Fibroblast of the conjunctiva (primary cell): ENCODE measurements around the gene WNT3A.
A peak's percentile ranks its signal among the peaks of the same experiment; 100 is the strongest.

Experiments used
- DNase-seq: peaks from one replicate; pipeline ENCODE4 v3.0.0-alpha.2; 2010; ENCODE audit warnings: low read depth

The WNT3A gene

GRCh38 chr1:227999056-227999930 is 7.5 kb upstream of the WNT3A start:
- DNase-seq = peak; percentile 21

GRCh38 chr1:228000416-228000815 is 6.4 kb upstream of the WNT3A start:
- no peak for DNase-seq

- DNase-seq = no peak
These were observed 5.8 kb upstream of the WNT3A start for GRCh38 chr1:228000836-228001563.

GRCh38 chr1:228001738-228002535 is 4.9 kb upstream of the WNT3A start:
- no peak for DNase-seq

- DNase-seq = no peak
These were observed 4.0 kb upstream of the WNT3A start for GRCh38 chr1:228002792-228003191.

- no peak for DNase-seq
These were observed 3.1 kb upstream of the WNT3A start for GRCh38 chr1:228003461-228004330.

- DNase-seq = no peak
These were observed 2.4 kb upstream of the WNT3A start for GRCh38 chr1:228004331-228004855.

GRCh38 chr1:228004856-228005462 is 1.8 kb upstream of the WNT3A start:
- DNase-seq = no peak

GRCh38 chr1:228005511-228006033 is 1.2 kb upstream of the WNT3A start:
- no peak for DNase-seq

GRCh38 chr1:228006034-228006785 is 588 bp upstream of the WNT3A start:
- DNase-seq = no peak

- DNase-seq = no peak
These were observed 427 bp downstream of the WNT3A start for GRCh38 chr1:228007049-228007800.

- no peak for DNase-seq
These were observed 1.1 kb downstream of the WNT3A start for GRCh38 chr1:228007801-228008341.

- DNase-seq = no peak
These were observed 1.8 kb downstream of the WNT3A start for GRCh38 chr1:228008391-228009115.

- DNase-seq = no peak
These were observed 2.5 kb downstream of the WNT3A start for GRCh38 chr1:228009116-228009827.

- no peak for DNase-seq
These were observed 3.3 kb downstream of the WNT3A start for GRCh38 chr1:228009828-228010775.

- DNase-seq = no peak
These were observed 4.1 kb downstream of the WNT3A start for GRCh38 chr1:228010921-228011320.
